GM18867 (cell line): Measurements from ENCODE around the gene PRSS12.
A peak's percentile ranks its signal among the peaks of the same experiment; 100 is the strongest.

ENCODE experiments used
- ATAC-seq: cut with Tn5 transposase; IDR thresholded peaks from one replicate; pipeline ENCODE4 v1.9.1; 2021; ENCODE audit warnings: mild to moderate bottlenecking, moderate library complexity; ENCODE audit not compliant: unreplicated experiment

PRSS12 gene

GRCh38 chr4:118356731-118357130 lies 3.9 kb upstream of the PRSS12 start:
- no peak for ATAC-seq

DNA sequence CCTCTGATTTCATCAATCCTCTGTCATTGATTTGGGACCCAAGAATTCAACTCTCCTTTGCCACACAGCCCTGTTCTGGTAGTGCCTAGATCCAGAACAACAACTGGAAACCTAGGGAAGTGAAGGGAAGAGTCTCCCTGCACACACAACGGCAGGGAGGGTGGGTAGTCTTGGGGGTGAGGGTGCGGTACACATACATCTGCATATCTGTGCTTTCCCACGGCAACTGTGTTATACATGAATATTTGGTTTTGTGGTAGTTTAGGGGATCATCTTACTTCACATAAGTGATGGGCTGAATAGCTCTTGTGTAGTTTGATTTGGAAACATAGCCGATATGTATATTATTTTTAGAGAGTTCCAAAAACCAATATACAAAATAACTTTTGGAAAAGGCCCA lies 3.3 kb upstream of the PRSS12 start:
- ATAC-seq, result no peak

DNA sequence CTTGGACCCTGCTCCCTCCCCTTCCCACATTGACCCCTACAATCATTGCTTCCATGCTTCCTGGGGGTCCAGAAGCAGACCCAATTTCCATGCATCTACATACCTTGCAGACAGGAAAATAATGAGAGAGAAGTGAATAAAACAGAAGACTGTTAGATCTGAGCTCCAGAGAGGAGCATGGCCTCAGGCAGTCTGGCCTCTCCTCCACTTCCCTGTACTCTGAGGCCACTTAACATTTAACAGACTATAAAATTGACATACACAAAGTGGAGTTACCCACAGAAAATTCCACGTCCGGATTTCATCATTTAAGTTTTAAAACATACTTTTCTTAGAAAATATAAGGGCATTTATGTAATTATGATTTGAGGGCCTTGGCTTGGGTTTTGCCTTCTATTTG lies 2.1 kb upstream of the PRSS12 start:
- ATAC-seq, result no peak

DNA sequence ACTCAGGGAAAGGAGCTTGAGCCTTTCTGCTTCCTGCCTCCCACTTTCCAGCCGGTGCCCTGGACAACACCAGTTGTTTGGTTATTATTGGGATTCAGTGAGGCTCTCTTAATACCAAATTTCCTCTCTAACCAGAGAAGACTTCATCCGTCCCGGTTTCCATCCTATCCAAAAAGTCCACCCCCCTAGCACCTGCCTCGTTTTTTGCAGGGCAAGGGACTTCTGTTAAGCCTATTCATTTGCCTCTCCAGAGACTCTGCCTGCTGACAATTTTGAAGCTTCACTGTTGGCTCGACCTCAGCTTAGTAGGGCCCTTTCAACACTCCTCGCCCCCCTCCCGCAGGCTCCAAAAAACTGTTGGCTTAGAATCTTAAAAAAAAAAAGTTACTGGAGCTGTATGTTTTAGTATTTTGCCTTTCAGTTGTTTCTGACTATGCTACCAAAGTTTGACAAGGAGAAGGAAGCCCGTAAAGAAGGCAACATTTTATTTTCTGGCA lies 779 bp upstream of the PRSS12 start:
- no peak for ATAC-seq

DNA sequence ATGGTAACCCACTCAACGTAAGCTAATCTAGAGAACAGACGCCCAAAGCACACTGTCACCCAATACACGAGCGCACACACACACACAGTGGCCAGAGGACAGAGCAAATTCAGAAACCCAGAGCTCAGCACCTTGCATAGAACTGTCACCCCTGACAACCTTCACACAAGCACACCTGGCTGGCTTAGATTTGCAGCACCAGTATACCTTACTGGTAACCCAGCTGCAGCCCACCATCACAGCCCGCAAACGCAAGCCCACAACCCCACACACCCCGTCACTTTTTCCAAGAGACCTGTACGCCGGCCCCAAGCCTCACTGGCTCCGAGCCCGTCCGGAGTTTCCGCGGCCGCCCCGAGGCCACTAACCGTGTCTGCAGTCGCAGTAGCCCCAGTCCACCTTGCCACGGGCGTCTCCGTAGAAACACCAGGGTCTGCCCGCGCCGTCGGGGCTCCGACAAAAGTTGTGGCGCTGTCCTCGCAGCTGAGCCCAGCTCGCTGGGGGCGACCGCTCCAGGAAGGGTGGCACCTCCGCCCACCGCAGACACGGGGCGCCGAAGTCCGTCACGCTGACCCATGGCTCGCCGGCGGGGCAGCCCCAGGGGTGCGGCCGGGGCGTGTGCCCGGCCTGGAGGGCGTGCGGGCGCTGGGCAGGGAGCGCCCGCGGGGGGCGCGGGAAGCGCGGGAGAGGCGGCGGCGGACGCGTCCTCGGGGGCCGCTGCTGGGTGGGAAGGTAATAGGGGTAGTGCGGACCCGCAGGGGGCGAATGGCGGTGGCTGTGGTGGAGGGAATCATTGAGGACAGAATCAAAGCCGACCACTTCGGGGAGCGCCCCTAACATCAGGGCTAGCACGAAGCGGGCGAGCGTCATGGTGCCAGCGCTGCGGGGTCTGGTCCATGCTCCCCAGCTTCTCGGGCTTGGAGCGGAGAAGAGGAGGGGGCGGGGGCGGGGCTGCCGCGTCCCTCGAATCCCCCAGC lies 664 bp downstream of the PRSS12 start:
- ATAC-seq, result peak; percentile 25

DNA sequence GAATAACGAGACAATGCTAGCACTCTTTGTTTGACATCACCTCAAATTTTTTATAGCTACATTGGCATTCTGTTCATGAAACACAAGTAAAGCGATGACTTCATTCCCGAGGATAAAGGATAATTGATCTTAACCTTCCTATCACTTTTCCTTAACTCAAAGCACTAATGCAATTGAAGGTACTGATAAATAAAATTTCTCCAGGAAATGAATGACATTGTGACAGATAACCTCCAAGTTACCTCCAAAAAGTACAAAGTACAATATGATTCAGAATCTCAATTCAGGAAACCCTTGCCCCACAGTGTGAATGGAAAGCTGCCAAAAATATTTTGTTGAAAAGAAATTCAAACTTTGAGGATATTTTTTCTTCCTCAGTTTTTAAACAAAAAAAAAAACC lies 1.8 kb downstream of the PRSS12 start:
- no peak for ATAC-seq

DNA sequence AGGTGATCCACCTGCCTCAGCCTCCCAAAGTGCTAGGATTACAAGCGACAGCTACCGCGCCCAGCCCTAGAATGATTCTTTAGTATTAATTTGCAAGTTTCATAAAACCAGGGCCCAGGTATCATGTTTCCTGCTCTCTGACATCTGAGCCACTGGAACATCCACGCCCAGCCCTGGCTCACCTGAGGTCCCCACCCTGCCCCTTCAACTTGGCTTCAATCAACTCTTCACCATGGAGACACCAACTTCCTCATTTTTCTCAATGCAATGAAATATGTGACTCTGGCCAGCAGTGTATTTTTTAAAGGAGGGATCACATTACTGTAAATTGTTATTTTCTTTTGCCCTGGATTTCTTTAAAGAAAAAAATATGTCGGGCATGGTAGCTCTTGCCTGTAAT lies 3.9 kb downstream of the PRSS12 start:
- ATAC-seq, result no peak

DNA sequence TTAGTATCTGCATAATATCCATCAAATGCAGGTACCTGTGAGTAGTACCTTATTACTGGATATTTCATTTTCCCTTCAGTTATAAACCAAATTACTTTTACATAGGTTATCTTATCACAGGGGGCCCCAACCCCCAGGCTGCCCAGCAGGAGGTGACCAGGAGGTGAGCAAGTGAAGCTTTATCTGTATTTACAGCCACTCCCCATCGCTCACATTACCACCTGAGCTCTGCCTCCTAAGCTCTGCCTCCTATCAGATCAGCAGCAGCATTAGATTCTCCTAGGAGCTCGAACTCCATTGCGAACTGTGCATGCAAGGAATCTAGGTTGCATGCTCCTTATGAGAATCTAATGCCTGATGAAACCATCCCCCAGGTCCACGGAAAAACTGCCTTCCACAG lies 6.3 kb downstream of the PRSS12 start:
- ATAC-seq, result no peak

DNA sequence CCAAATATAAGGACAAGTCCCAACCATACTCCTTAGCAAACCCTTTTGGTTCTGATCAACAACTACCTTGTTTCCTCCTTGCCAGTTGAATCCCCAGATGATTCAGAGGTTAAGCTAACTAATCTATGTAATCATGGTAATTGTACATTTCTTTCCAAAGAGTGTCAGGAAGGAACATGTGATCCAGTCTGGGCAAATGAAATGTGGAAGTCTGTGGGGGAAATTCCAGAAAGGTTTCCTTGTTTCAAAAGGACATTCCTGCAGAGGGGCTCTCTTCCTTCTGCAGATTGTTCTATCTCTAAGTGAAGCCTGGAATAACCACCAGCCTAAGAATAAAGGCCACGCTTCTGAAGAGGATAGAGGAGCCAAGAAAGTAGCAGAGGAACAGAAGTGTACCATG lies 7.0 kb downstream of the PRSS12 start:
- no peak for ATAC-seq

- no peak for ATAC-seq
Measured at GRCh38 chr4:118344801-118345200, 8.0 kb downstream of the PRSS12 start.

GRCh38 chr4:118343501-118343900 lies 9.3 kb downstream of the PRSS12 start:
- ATAC-seq, result no peak

- no peak for ATAC-seq
Measured at GRCh38 chr4:118340109-118340508, 12.7 kb downstream of the PRSS12 start.

GRCh38 chr4:118338981-118339765 lies 13.6 kb downstream of the PRSS12 start:
- ATAC-seq, result no peak

GRCh38 chr4:118338518-118338917 lies 14.3 kb downstream of the PRSS12 start:
- ATAC-seq, result no peak

DNA sequence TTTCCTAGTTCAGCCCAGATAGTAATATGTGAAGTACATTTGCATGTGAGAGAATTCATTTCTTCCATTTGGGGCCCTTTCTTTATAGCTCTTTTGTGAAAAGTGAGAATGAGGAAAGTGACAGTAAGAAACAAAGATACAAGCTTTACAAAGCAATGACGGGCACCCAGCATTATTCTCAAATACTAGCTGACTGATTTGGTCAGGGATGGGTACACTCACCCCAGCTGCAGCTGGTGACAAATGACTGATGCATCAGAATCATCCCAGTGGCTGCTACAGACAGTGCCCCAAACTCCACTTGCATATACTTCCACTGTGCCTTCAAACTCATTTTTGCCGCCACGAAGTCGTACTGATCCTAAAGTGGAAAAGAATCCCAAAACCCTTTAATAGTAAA lies 14.8 kb downstream of the PRSS12 start:
- ATAC-seq, result no peak

DNA sequence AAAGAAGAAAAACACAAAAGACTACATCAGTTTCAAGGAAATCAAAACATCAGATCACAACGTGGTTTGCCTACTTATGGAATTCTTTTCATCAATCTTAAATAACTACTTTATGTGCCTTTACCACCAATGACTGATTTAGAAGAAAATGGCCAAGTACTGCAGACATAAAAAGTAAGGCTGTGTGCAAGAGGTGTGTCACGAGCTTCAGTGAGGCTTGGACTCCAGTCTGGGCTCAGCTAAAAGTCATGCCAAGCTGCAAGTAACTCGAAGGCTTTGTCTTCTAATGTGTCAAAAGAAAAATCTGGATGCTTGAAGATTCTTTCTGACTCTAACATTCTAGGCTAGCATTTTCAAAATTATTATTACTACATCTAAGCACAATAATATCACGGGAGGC lies 17.0 kb downstream of the PRSS12 start:
- no peak for ATAC-seq

GRCh38 chr4:118335324-118335723 lies 17.5 kb downstream of the PRSS12 start:
- ATAC-seq, result no peak

- ATAC-seq, result no peak
Measured at GRCh38 chr4:118331352-118331751, 21.5 kb downstream of the PRSS12 start.

DNA sequence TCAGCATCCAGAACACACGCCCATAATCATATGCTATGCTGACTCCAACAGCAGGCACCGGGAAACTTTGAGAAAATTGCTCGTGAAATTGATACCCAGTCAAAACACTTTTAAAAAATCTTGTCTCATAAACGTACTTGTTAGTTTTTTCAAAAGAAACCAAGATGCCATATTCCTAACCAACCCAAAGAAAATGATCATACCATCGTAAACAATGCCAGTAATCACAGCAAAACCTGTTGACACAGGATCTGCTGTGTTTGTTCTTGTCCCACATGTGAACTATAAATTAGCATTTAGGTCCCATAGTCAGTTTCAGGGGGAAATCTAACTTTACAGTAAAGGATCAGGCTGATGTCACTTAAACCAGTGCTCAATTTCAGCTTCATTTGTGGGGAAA lies 23.0 kb downstream of the PRSS12 start:
- ATAC-seq, result no peak

GRCh38 chr4:118327554-118328241 lies 25.1 kb downstream of the PRSS12 start:
- no peak for ATAC-seq

DNA sequence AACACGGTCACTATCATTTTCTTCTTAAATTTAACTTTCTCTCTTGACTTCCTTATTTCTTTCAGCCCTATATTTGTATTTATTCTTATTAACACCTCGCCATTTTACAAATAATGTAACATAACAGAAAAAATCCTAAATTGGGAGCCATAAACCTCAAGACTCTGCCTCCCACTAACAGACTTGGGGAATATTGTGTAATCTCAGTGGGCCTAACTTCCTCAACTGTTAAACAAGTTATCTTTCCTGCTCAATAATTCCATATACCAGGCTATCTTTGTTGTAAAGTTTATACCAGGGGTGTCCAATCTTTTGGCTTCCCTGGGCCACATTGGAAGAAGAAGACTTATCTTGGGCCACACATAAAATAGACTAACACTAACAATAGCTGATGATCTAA lies 26.2 kb downstream of the PRSS12 start:
- no peak for ATAC-seq
